Right lobe of liver (tissue), 4 donors: ENCODE measurements around the gene TSSK3.

Experiments used
- POLR2A ChIP-seq: fragments of 450-650 bp; IDR thresholded peaks from one replicate; pipeline ENCODE4 v1.6.1; 2017; ENCODE audit warnings: antibody characterized with exemption, mild to moderate bottlenecking
- TF ChIP-seq, protein P1 (sequence below), 4 donors: fragments of 200-600 bp in 3 of 4; fragments of 450-650 bp in 1 of 4; IDR thresholded peaks; one replicate each; pipeline versions ENCODE4 v1.5.1 to v1.8.0; 2016 to 2022; ENCODE audit warnings: antibody characterized with exemption in 4 of 4, mild to moderate bottlenecking in 2 of 4
- donor health status: DM: no; HTN: no; CAD: no.
- donor health status: DM: no; HTN: no; CAD: no.
- donor health status: DM: no; HTN: yes; CAD: no.

DNA sequence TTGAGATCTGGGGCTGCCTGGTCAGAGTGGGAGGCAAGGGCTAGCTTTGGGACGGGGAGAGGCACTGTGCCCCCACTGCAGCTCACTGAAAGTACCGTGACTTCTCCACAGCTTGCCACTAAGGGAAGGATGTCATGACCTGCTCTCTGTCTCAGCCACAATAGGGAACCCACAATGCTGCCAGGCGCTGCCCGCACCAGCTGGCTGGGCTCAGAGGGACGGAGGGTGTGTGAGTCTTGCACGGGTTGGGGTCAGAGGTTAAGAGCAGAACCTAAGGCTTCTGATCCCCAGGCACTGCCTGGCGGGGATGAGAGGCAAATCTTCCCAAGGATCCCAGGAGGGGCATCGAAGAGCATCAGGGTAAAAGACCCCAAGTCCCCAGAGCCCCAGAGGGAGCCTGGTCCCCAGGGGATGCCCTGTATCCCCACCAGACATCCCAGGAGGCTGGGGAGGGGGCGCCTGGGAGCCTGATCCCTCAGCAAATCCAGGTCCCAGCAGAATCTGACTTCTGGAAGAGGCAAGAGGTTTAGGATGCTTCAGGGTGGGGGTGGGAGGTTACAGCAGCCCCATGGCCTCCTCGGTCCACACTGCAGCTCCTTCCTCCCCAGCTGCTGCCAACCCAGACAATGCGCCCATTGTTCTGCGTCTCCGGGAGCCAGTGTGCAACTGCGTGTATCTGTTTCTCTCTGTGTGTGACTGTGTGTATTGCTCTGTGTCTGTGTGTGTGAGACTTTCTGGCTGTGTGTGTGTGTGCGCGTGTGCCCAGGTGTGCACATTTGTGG is 24.3 kb upstream of the TSSK3 start:
- TF ChIP-seq, protein P1, sequence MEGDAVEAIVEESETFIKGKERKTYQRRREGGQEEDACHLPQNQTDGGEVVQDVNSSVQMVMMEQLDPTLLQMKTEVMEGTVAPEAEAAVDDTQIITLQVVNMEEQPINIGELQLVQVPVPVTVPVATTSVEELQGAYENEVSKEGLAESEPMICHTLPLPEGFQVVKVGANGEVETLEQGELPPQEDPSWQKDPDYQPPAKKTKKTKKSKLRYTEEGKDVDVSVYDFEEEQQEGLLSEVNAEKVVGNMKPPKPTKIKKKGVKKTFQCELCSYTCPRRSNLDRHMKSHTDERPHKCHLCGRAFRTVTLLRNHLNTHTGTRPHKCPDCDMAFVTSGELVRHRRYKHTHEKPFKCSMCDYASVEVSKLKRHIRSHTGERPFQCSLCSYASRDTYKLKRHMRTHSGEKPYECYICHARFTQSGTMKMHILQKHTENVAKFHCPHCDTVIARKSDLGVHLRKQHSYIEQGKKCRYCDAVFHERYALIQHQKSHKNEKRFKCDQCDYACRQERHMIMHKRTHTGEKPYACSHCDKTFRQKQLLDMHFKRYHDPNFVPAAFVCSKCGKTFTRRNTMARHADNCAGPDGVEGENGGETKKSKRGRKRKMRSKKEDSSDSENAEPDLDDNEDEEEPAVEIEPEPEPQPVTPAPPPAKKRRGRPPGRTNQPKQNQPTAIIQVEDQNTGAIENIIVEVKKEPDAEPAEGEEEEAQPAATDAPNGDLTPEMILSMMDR (IDR thresholded peaks at IDR 0.05): no peak
- TF ChIP-seq POLR2A: no peak
